ENCODE results near the gene EYA2.
"Not testable (repeated sequence)": the region's sequence is repeated elsewhere in the genome, so short reads cannot be mapped to it uniquely, and the experiment has no call there.

Gene EYA2

DNA sequence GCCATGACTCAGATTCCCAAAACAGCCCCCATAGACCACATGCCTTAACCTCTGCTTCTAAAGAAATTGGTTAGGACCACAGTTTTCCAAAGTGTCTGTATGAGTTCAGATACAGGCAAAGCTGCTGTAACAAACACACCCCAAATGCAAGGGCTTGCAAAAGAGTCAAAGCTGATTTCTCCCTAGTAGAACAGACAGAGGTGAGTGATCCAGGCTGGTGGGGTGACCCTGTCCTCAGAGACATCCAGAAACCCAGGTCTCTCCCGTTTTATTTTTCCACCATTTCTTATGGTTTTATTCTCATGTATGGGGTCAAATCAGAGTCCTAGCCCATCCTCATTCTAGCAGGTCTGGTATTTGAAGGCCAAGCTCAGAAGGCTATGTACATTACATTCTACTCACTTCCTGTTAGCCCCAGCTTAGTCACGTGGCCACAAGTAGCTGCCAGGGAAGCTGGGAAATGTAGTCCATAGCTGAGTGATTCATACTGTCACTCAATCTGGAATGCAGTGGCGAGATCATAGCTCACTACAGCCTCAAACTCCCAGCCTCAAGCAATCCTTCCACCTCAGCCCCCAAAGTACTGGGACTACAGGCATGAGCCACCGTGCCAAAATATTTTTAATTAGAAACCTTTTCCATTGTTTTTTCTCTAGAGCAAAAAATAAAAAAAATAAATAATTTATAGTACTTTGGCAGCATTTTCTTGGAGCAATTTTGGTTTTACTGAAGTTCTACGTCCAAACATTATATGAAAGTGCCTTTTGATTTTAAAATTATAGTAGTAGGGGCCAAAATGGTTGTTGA, 286.6 kb downstream of the EYA2 start:
- H3K27ac ChIP-seq, result no peak overlapping the region
- DNase-seq (ENCODE audit: low read depth, low spot score), result peak; percentile 56

DNA sequence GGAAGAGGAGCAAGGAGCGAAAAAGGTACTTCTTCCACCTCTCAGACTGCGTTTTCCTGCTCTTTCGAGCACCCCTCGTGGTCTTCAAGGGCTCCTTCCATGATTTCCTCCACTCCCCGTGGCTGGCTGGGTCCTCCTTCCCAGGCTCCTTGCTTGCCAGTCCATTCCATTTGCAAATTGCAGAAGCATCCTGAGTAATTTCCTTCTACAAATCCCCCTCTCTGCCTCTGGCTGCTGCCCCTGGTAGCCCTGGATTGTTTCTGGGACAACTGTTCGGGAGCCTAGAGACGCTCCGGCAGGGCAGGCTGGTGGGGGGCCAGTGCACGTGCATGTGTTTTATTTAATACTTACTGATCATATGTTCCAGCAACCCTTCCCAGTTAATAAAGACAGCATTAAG, 288.7 kb downstream of the EYA2 start:
- no peak overlapping the region for H3K27ac ChIP-seq
- DNase-seq (ENCODE audit: low read depth, low spot score), result no peak

DNA sequence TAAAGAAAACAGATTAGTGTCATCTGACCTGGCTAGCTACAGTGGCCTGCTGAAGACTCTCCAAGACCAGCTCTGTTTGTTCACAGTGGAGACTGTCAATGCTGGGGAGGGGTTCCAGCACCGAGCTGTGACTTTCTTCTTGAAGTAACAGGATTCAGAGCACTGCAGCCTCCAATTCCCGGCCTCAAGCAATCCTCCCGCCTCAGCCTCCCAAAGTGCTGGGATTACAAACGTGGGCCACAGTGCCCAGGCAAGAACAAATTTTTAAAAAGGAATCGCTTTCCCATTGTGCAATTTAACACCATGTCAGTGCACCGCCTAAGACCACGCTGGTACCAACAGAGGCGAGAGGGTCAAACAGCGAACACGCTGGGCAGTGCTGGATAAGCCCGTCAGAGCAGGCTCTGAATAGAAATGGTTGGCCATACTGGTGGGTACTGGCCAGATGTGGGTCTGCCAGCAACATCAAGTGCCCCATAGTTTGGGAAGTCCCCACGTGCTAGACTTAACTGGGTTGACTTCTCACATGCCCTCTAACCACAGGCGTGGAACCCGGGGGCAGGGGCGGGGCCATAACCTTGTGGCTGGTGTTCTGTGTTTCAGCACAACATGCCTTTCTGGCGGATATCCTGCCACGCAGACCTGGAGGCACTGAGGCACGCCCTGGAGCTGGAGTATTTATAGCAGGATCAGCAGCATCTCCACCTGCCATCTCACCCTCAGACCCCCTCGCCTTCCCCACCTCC, 293.0 kb downstream of the EYA2 start:
- no peak for DNase-seq (ENCODE audit: low read depth, low spot score)
- H3K27ac ChIP-seq, result no peak overlapping the region

DNA sequence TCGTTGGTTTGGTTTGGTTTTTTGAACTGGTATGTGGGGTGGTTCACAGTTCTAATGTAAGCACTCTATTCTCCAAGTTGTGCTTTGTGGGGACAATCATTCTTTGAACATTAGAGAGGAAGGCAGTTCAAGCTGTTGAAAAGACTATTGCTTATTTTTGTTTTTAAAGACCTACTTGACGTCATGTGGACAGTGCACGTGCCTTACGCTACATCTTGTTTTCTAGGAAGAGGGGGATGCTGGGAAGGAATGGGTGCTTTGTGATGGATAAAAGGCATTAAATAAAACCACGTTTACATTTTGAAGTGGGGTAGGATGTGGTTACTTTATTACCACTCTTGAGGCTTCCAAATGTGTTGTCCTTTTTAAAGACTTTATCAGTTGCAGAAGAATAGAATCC, 293.9 kb downstream of the EYA2 start:
- DNase-seq (ENCODE audit: low read depth, low spot score), result no peak
- H3K27ac ChIP-seq, result no peak overlapping the region

DNA sequence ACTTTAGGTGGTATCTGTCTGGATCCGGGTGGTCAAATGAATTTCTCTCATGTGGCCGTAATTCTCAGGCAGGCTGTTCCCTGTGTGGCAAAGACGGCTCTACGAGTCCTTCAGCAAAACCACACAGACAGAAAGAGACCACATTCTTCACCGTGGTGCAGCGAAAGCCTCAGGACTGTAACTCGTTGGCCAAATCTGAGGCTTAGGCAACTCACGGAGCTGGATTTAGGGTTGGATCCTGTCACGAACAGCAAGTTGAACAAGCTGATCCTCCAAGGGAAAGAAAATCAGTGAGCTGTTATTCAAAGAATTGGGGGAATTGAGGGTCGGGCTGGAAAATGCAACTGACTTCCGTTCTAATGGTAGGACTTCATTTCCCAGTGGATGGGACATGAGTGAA, 294.4 kb downstream of the EYA2 start:
- no peak overlapping the region for H3K27ac ChIP-seq
- DNase-seq (ENCODE audit: low read depth, low spot score), result no peak

DNA sequence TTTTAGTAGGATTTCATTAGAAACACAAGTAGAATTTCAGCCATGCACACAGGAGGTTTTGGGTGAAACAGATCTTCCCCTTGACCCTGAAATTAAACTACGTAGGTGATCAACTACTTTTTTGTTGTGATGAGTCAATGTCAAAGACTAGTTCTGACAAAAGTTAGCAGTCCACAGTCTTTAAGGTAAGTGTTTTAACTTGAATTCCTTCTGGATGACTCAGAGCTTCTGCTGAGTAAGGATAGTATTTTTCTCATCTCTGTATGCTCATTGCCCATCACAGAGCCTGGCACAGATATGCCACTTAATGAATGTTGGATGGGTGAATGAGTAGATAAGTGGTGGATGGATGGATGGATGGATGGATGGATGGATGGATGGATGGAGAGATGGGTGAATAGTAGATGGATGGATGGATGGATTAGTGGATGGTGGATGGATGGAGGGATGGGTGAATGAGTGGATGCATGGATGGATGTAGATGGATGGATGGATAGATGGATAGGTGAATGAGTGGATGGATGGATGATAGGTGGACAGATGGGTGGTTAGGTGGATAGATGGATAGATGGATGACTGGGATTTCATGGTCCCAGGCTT, 296.5 kb downstream of the EYA2 start:
- peak; percentile 68 for DNase-seq (ENCODE audit: low read depth, low spot score)
- peak overlapping the region; percentile 32 for H3K27ac ChIP-seq

DNA sequence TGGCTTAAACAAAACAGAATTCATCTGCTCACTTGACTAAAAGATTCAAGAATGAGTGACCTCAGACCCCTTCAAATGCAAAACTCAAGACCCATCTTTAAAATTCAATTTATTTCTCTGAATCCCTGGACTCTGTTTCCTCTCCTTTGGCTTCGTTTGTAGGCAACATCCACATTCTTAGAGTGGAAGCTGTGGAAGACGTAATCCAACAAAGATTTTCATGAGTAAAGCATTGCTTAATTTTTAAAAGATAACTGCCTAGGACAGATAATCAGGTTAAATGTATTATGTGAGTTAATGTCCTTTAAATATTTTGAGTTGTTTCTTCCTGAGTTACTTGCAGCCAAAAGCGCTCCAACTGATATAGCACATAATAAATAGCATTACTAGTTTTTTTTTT, 297.3 kb downstream of the EYA2 start:
- no peak for DNase-seq (ENCODE audit: low read depth, low spot score)
- H3K27ac ChIP-seq, result no peak overlapping the region

DNA sequence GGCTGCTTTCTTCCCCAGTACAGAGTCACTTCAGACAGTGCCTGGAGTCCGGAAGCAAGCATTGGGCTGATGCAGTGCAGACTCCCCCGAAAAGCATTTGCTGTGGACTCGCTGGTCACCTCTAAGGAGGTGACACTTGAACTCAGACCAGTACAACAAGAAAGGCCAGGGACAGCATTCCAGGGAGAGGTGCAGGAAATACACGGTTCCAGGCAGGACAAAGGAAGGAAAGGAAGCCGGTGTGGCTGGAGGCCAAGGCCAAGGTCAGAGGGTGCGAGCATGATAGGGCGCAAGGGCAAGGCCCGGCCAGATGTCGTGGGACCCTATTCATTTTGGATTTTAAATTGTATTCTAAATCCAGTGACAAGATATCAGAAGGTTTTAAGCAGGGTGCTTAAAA, 300.9 kb downstream of the EYA2 start:
- no peak overlapping the region for H3K27ac ChIP-seq
- no peak for DNase-seq (ENCODE audit: low read depth, low spot score)

DNA sequence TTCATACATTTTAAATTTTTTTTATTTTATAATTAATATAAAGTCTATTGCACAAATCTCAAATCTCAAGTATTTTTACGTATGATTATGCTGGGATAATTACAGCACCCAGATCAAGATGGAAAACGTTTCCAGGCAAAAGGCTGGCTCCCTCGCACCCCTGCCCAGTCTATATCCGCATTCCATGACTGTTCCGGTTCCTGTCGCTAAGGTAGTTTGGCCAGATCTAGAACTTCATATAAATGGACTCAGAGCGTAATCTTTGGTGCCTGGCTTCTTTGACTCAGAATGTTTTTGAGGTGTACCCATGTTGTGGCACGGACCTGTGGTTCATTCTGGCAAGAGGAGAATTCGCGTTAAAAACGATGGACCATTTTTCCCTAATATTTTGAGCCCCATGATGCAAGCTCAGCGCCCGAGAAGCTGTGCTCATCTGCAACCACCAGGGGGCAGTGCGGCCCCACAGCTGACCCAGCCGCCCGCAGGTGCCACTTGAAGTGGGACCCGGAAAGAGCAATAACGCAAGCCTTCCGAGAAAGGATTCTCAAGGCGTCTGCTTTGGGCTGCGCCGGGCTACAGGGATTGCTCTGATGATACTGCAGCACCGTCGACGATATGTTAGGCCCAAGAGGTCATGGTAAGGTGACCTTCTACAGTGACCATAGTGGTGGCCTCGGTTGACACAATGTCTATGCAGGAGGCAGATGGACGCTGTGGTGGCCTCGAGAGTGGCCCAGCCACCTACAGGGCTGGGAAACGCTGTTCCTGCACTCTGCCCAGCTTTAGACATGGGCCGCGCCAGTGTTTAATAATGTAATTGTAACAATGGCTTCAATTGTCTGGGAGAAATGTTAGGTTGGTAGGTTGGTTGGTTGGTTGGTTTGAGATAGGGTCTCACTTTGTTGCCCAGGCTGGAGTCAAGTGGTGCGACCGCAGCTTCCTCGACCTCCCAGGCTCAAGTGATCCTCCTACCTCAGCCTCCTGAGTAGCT, 301.7 kb downstream of the EYA2 start:
- H3K27ac ChIP-seq, result no peak overlapping the region
- DNase-seq (ENCODE audit: low read depth, low spot score), result no peak

DNA sequence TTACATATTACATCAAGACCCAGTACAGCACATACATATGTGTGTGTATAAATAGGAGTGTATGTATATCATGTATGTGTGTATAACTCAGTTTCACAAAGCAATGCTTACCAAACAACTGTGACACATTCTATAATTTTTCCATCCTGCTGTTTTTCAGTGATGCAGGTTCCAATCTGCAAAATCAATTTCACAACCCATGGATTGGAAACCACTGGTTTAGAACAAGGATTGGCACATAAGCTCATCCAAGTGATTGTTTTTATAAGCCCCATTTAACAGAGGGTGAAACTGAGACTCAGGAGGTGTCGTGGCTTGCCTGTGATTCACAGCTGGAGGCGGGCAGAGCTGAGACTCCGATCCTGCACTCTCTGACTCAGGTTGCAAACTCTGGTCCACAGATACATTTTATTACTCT, 303.6 kb downstream of the EYA2 start:
- H3K27ac ChIP-seq, result no peak overlapping the region
- DNase-seq (ENCODE audit: low read depth, low spot score), result peak; percentile 22

DNA sequence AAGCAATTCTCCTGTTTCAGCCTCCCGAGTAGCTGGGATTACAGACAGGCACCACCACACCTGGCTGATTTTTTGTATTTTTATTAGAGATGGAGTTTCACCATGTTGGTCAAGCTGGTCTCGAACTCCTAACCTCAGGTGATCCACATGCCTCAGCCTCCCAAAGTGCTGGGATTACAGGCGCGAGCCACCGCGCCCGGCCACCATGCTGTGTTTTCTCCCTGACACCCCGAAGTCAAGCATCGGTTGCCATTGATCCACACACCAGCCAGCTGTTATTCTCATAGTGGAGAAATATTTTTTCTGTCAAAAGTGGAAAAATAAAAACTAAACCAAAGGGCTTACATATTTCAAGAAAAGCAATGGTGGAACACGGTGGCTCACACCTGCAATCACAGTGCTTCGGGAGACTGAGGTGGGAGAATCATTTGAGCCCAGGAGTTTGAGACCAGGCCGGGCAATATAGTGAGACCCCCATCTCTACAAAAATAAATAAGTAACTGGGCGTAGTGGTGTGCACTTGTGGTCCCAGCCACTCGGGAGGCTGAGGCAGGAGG, 304.4 kb downstream of the EYA2 start:
- H3K27ac ChIP-seq, result no peak overlapping the region
- no peak for DNase-seq (ENCODE audit: low read depth, low spot score)

DNA sequence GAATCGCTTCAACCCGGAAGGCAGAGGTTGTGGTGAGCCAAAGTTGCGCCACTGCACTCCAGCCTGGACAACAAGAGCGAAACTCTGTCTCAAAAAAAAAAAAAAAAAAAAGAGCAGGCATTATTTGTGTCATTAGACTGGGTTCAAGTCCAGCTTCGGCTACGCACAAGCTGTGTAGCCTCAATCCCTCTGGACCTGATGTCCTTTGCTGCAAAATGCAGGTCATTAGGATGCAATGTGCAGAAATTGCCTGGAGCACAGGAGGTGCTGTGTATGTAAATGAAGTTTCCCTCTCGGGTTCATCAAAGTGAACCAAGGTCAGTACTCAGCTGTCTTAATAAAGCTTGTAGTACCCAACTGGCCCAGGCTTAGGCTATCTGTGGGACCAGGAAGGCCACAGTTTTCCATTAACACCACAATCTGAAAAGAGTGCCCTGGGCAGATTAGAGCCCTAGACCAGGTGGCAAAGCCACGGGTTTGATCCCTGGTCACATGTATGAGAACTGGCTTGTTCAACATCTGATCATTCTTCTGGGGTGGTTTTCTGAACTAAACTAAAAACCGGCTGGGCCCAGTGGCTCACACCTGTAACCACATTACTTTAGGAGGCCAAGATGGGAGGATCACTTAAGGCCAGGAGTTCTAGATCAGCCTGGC, 306.6 kb downstream of the EYA2 start:
- H3K27ac ChIP-seq, result peak overlapping the region; percentile 55

DNA sequence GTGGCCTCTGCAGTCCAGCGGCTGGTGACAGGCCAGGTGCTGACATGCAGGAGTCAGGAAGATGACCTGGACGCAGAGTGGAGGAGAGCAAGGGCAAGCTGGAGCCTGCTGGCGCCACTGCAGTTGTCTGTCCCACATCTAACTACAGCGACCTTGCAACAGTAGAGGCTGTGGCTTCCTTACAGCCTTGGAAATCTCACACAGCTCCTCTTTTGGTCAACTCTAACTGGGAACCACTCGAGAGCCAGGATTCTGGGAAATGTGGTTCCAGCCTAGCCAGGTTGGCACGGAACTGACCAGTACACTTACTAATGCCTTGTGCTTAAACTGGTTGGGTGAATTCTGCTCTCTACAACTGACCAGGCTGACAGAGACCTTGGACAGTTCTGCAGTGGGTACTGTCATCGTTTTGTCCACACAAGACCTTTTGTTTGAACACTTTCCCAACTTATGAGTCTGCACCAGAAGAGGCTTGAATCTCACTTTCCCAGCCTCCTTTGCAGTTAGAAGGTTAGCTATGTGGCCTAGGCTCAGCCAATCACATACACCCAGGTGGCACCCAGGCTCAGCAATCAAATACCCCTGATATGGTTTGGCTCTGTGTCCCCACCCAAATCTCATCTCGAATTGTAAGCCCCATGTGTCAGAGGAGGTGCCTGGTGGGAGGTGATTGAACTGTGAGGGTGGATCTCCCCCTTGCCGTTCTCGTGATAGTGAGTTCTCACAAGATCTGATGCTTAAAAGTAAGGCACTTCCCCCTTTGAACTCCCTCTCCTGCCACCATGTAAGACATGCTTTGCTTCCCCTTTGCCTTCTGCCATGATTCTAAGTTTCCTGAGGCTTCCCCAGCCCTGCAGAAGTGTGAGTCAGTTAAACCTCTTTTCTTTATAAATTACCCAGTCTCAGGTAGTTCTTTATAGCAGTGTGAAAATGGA, 308.4 kb downstream of the EYA2 start:
- DNase-seq (ENCODE audit: low read depth, low spot score), result no peak
- H3K27ac ChIP-seq, result no peak overlapping the region

More for the DNA sequence above, 306.6 kb downstream of the EYA2 start:
- DNase-seq (ENCODE audit: low read depth, low spot score), result no peak

DNA sequence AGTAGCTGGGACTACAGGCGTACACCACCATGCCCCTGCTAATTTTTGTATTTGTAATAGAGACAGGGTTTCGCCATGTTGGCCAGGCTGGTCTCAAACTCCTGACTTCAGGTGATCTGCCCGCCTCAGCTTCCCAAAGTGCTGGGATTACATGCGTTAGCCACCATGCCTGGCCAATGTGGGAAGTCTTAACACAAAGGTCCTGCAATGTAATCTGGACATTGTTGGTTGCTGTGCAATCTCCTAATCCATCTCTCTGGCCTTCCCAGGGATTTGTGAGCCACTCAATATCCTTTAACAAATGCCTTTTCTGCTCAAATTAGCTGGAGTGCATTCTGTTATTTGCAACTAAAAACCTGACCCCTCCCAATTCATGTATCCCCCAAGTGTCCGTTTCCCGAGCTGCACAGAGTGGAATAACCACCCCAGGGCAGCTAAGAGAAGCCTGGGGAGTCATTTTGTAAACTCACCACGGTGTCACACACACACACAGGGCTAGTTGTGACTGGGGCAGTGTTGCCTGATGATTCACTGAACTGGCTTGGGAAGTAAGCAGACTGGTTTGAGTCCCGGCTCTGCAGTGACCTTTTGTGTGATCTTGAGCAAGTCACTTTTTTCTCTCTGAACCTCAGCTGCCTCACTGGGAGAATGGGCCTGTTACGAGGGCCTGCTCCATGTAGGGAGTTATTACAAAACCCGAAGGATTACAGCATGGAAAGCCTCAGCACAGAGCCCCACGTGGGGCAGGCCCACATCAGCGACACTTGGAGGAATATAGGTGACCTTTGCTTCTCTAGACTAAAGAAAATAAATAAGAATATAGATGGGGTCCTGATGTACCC, 309.6 kb downstream of the EYA2 start:
- peak overlapping the region; percentile 67 for H3K27ac ChIP-seq
- DNase-seq (ENCODE audit: low read depth, low spot score), result peak; percentile 91

DNA sequence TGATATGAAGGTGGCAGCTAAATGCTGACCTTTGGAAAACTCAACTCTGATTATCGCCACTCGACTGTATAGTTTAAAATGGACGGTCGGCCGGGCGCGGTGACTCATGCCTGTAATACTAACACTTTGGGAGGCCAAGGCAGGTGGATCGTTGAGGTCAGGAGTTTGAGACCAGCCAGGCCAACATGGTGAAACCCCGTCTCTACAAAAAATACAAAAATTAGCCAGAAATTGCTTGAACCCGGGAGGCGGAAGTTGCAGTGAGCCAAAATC, 310.1 kb downstream of the EYA2 start:
- not testable (repeated sequence) for DNase-seq (ENCODE audit: low read depth, low spot score)

DNA sequence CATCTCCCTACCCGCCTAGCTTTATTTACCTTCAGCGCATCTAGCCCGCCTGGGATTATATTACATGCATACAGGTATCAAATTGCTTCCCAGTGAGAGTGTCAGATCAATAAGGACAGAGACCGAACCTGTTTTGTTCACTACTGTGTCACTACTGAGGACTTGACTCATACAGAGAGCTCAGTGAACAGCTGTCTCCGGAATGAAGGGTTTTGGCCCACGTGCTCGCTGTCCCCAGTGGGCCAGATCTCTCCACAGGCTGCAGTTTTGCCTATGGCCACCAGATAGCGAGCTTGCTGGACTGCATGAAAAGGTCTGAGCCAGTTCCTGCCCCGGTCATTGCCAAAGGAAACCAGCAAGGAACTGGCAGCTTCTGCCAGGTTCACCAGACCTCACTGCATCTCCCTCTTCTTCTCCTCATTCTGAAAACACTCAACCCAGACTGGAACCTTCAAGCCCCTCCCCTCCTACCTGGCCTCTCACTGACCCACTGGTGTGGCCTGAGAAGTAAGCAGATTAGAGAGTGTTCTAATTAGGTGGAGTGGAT, 311.0 kb downstream of the EYA2 start:
- peak; percentile 44 for DNase-seq (ENCODE audit: low read depth, low spot score)
- peak overlapping the region; percentile 67 for H3K27ac ChIP-seq

More for the DNA sequence above, 310.1 kb downstream of the EYA2 start:
- H3K27ac ChIP-seq, result peak overlapping the region; percentile 67

DNA sequence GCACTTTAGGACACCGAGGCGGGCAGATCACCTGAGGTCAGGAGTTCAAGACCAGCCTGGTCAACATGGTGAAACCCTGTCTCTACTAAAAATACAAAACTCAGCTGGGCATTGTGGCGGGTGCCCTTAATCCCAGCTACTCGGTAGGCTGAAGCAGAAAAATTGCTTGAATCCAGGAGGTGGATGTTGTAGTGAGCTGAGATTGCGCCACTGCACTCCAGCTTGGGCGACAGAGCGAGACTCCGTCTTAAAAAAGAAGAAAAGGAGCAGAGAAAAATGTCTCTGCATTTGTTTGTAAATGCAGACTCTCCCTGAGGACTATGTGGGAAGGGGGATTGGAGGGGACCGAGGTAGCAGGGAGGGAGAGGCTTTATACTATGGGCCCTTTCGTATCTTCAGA, 311.9 kb downstream of the EYA2 start:
- not testable (repeated sequence) for DNase-seq (ENCODE audit: low read depth, low spot score); H3K27ac ChIP-seq
